Activated T-helper 17 cell treated with anti-CD3 and anti-CD28 coated beads, Interleukin-2, amount 50 U/mL, for 72 hours (primary cell): ENCODE data around the gene TBXAS1. TPM values are rescaled to one million over a fixed set of nuclear protein-coding genes. Genes with fewer than 3 reads are reported as not detected.

Experiments
- ATAC-seq: fragments of 150-1000 bp; cut with Tn5 transposase; replicated peaks from 2 replicates; pipeline ENCODE4 v1.10.0; 2021; ENCODE audit warnings: mild to moderate bottlenecking, moderate library complexity
- H3K27ac Mint-ChIP-seq: one replicate; pipeline ENCODE4 v1.8.0; 2022; ENCODE audit warnings: mixed read lengths
- H3K27me3 Mint-ChIP-seq: one replicate; pipeline ENCODE4 v1.8.0; 2022; ENCODE audit warnings: mixed read lengths
- H3K36me3 Mint-ChIP-seq: one replicate; pipeline ENCODE4 v1.8.0; 2022; ENCODE audit warnings: low read depth, mild to moderate bottlenecking, mixed read lengths
- H3K4me1 Mint-ChIP-seq: one replicate; pipeline ENCODE4 v1.8.0; 2022; ENCODE audit warnings: mixed read lengths
- H3K4me3 Mint-ChIP-seq: one replicate; pipeline ENCODE4 v1.8.0; 2022; ENCODE audit warnings: mild to moderate bottlenecking, mixed read lengths
- H3K9me3 Mint-ChIP-seq: one replicate; pipeline ENCODE4 v1.8.0; 2022; ENCODE audit warnings: mixed read lengths
- total RNA-seq, 2 donors: library from RNA; stranded (reverse); gene quantifications; one replicate each; pipeline ENCODE4 v1.2.3, GENCODE V29; 2022

The TBXAS1 gene
- total RNA-seq, 2 donors from 2014 or later = 17.8 to 22.0 TPM

GRCh38 chr7:139940866-139941265 lies 111.8 kb downstream of the TBXAS1 start:
- H3K27me3 Mint-ChIP-seq = no peaks in the 10 kb centered on the region
- peaks cover 24% of the 10 kb centered on the region for H3K36me3 Mint-ChIP-seq
- no peak overlapping the region for H3K4me3 Mint-ChIP-seq
- peaks cover 7% of the 10 kb centered on the region for H3K9me3 Mint-ChIP-seq
- peaks cover 3% of the 10 kb centered on the region for H3K4me1 Mint-ChIP-seq
- peak overlapping the region; percentile 42 for H3K27ac Mint-ChIP-seq
- peak; percentile 99 for ATAC-seq

- H3K9me3 Mint-ChIP-seq = peaks cover 10% of the 10 kb centered on the region
- no peak for ATAC-seq
- peaks cover 3% of the 10 kb centered on the region for H3K4me1 Mint-ChIP-seq
- no peak overlapping the region for H3K4me3 Mint-ChIP-seq
- H3K27me3 Mint-ChIP-seq = no peaks in the 10 kb centered on the region
- peaks cover 20% of the 10 kb centered on the region for H3K36me3 Mint-ChIP-seq
- H3K27ac Mint-ChIP-seq = peak overlapping the region; percentile 42
Measured at GRCh38 chr7:139941421-139941820, 112.4 kb downstream of the TBXAS1 start.

- H3K27ac Mint-ChIP-seq = no peak overlapping the region
- ATAC-seq = no peak
- no peaks in the 10 kb centered on the region for H3K27me3 Mint-ChIP-seq
- no peak overlapping the region for H3K4me3 Mint-ChIP-seq
- H3K4me1 Mint-ChIP-seq = peaks cover 3% of the 10 kb centered on the region
- H3K36me3 Mint-ChIP-seq = peaks cover 20% of the 10 kb centered on the region
- H3K9me3 Mint-ChIP-seq = peaks cover 13% of the 10 kb centered on the region
Measured at GRCh38 chr7:139941866-139942265, 112.8 kb downstream of the TBXAS1 start.

GRCh38 chr7:139942636-139943035 lies 113.6 kb downstream of the TBXAS1 start:
- no peak for ATAC-seq
- Mint-ChIP-seq H3K4me1 (peaks cover 3% of the 10 kb centered on the region), H3K9me3 (peaks cover 16% of the 10 kb centered on the region), H3K27me3 (no peaks in the 10 kb centered on the region), H3K27ac (no peak overlapping the region), H3K36me3 (peaks cover 20% of the 10 kb centered on the region), H3K4me3 (no peak overlapping the region)

DNA sequence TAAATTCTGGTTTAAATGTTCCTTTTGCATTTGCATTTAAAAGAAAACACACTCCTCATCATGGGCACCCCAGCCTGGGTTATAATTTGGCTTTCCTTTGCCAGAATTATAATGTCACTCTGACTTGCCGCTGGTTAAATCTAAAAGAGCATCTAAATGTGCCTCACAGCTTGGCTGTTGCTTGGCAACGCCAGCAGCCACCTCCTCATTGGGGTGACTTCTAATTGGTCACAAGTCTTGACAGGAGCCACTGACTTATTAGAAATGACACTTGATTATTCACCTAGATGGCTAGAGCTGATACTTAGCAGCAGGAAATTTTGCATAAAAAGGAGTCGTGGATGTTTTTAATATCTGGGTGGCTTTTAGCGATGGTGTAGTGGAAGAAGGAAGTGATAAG lies 114.3 kb downstream of the TBXAS1 start:
- ATAC-seq = no peak
- Mint-ChIP-seq H3K27ac (no peak overlapping the region), H3K36me3 (peaks cover 20% of the 10 kb centered on the region), H3K27me3 (no peaks in the 10 kb centered on the region), H3K4me1 (peaks cover 3% of the 10 kb centered on the region), H3K4me3 (no peak overlapping the region), H3K9me3 (peaks cover 16% of the 10 kb centered on the region)

DNA sequence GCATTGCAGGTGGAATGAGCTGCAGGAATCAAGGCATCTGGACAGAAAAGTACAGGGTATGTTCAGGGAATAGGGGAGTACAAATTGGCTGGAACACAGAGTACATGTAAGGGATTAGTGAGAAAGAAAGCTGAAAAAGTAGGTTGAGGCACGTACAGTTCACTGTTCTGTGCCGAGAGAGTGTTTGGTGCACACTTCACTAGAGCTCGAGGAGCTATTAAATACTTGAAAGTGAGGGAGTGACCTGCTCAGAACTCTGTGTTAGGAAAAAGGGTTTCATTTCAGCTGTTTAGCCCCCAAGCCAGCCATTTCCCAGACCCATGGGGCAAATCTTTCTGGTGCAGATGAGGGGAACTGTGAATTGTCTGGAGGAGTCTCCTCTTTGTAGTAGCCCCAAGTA lies 115.2 kb downstream of the TBXAS1 start:
- Mint-ChIP-seq H3K9me3 (peaks cover 16% of the 10 kb centered on the region), H3K4me1 (peaks cover 3% of the 10 kb centered on the region), H3K27me3 (no peaks in the 10 kb centered on the region), H3K36me3 (peaks cover 20% of the 10 kb centered on the region), H3K4me3 (no peak overlapping the region), H3K27ac (no peak overlapping the region)
- no peak for ATAC-seq

DNA sequence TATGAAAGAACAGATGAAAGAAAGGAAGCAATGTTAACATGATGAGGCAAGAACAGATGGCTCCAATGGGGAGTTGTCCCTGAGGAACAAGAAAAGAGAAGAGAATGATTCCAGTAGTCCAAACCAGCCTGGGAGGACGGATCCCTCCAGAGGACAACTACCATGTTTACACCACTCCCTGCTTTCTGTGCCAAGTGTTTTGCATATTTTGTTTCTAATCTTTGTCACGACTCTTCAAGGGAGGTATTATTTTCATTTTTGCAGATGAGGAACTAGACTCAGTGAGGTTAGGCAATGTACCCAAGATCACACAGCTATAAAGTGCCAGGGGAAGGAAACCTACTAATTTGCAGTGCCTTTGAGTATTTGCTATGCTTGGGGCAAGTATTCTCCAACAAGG lies 117.5 kb downstream of the TBXAS1 start:
- no peak for ATAC-seq
- Mint-ChIP-seq H3K4me3 (no peak overlapping the region), H3K27ac (no peak overlapping the region), H3K27me3 (no peaks in the 10 kb centered on the region), H3K9me3 (peaks cover 16% of the 10 kb centered on the region), H3K36me3 (peaks cover 12% of the 10 kb centered on the region), H3K4me1 (no peaks in the 10 kb centered on the region)

DNA sequence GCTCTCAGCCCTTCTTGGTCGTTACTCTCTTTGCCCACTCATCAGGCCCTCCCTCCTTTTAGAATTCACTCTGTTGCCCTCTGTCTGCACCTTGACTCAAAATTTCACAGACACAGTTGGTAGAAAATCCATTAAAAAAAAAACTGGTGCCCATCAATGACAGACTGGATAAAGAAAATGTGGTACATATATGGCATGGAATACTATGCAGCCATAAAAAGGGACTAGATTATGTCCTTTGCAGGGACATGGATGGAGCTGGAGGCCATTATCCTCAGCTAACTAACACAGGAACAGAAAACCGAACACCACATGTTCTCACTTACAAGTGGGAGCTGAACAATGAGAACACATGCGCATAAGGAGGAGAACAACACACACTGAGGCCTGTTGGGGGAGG lies 118.0 kb downstream of the TBXAS1 start:
- Mint-ChIP-seq H3K36me3 (peaks cover 12% of the 10 kb centered on the region), H3K27ac (no peak overlapping the region), H3K9me3 (peaks cover 16% of the 10 kb centered on the region), H3K4me1 (no peaks in the 10 kb centered on the region), H3K27me3 (no peaks in the 10 kb centered on the region), H3K4me3 (no peak overlapping the region)
- no peak for ATAC-seq

DNA sequence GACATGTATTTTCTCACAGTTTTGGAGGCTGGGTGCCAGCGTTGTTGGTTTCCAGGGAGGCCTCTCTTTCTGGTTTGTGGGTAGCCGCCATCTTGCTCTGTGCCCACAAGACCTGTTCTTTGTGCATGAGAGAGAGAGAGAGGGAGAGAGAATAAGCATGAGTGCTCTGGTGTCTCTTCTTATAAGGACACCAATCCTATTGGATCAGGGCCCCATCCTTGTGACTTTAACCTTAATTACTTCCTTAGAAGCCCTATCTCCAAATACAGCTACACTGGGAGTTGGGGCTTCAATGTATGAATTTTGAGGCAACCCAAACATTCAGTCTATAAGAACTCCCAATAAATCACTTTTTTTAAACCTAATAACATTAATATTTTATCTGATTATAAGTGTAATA lies 119.1 kb downstream of the TBXAS1 start:
- Mint-ChIP-seq H3K9me3 (peaks cover 16% of the 10 kb centered on the region), H3K36me3 (peaks cover 12% of the 10 kb centered on the region), H3K4me3 (no peak overlapping the region), H3K27ac (no peak overlapping the region), H3K4me1 (no peaks in the 10 kb centered on the region), H3K27me3 (no peaks in the 10 kb centered on the region)
- no peak for ATAC-seq

DNA sequence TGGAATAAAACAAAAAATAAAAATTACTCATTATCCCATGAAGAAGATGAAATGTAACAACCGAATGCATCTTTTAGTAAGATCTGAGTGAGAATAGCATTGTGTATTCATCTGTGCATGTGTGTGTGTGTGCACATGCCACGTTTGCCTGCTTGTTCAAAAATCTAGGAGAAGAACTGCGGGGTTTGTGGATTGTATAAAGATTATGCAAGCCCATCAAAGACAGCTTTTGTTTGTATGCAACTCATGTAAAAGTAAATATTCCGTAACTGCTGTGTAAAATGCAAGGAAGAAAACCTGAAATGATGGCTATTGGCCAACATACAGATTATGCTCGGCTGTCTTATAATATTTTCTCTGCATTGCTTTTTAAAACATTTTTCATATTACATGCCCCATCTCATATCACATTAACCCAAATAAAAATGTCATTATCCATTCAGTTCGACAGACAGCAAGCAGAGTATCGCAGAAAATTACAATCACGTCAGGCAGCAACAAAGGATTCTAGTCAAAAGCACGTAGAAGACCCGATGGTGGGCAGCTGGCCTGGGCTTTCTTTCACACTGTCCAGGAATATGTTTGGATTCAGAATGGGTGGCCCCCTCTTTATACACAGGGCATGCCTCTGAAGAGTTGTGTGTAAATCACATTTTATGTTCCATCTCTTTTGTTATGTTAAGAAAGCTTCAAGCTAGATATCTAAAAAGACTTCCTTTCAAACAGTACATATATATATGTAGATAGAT lies 119.7 kb downstream of the TBXAS1 start:
- Mint-ChIP-seq H3K4me3 (no peak overlapping the region), H3K9me3 (peaks cover 16% of the 10 kb centered on the region), H3K27ac (no peak overlapping the region), H3K27me3 (no peaks in the 10 kb centered on the region), H3K36me3 (peaks cover 12% of the 10 kb centered on the region), H3K4me1 (no peaks in the 10 kb centered on the region)
- no peak for ATAC-seq

DNA sequence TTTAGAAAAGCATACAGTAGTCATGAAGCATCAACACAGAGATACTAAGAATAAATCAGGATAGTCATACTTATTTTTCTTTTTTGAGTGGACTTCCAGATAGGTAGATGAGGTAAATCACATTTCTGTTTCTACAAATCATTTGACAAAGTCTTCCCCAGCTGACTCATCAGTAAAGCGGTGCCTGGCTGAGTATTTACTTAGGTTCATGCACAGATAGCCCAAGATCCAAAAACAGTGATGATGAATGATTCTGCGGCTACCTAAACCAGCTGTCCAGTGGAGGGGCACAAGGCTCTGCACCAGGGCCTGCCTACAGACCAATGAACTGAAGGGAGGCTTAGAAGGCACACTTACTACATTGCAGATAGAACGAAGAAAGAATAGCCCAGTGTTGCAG lies 120.6 kb downstream of the TBXAS1 start:
- H3K36me3 Mint-ChIP-seq = peaks cover 7% of the 10 kb centered on the region
- H3K9me3 Mint-ChIP-seq = peaks cover 16% of the 10 kb centered on the region
- no peak overlapping the region for H3K4me3 Mint-ChIP-seq
- no peak for ATAC-seq
- no peaks in the 10 kb centered on the region for H3K27me3 Mint-ChIP-seq
- H3K27ac Mint-ChIP-seq = no peak overlapping the region
- no peaks in the 10 kb centered on the region for H3K4me1 Mint-ChIP-seq

GRCh38 chr7:139950881-139951525 lies 121.9 kb downstream of the TBXAS1 start:
- Mint-ChIP-seq H3K36me3 (no peaks in the 10 kb centered on the region), H3K4me1 (no peaks in the 10 kb centered on the region), H3K27ac (no peak overlapping the region), H3K27me3 (no peaks in the 10 kb centered on the region), H3K9me3 (peaks cover 9% of the 10 kb centered on the region), H3K4me3 (no peak overlapping the region)
- no peak for ATAC-seq

DNA sequence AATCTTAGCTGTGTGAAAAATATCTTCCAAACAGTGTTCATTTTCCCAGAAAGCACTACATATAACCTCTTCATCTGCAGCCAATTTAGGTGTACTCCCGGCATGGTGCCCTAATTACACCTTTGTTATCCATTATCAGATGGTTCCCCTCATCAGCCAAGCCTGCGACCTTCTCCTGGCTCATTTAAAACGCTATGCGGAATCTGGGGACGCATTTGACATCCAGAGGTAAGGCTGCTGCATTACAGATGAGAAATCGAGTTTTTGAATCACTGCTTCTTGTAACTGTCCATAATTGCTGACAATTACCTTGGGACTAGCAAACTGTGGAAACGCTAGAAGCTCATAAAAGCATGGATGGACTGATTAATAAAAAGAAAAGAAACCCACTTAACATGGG lies 124.2 kb downstream of the TBXAS1 start:
- Mint-ChIP-seq H3K36me3 (no peaks in the 10 kb centered on the region), H3K4me3 (no peak overlapping the region), H3K27ac (no peak overlapping the region), H3K9me3 (no peaks in the 10 kb centered on the region), H3K4me1 (no peaks in the 10 kb centered on the region), H3K27me3 (no peaks in the 10 kb centered on the region)
- ATAC-seq = no peak

GRCh38 chr7:139955109-139955820 lies 126.2 kb downstream of the TBXAS1 start:
- no peaks in the 10 kb centered on the region for H3K27me3 Mint-ChIP-seq
- H3K27ac Mint-ChIP-seq = no peak overlapping the region
- H3K4me1 Mint-ChIP-seq = no peaks in the 10 kb centered on the region
- H3K9me3 Mint-ChIP-seq = no peaks in the 10 kb centered on the region
- no peak overlapping the region for H3K4me3 Mint-ChIP-seq
- H3K36me3 Mint-ChIP-seq = no peaks in the 10 kb centered on the region
- no peak for ATAC-seq
